GM23338 (cell line): Measurements from ENCODE around the gene PRPF19. TPM values are rescaled to one million over a fixed set of nuclear protein-coding genes. Genes with fewer than 3 reads are reported as not detected.
A peak's percentile ranks its signal among the peaks of the same experiment; 100 is the strongest.

Experiments used
- ATAC-seq: fragments of 200-7000 bp; cut with Tn5 transposase; 3 replicates; pipeline ENCODE4 v1.9.1; 2020
- DNase-seq: peaks from one replicate; pipeline ENCODE4 v3.0.0-alpha.2; 2015; ENCODE audit warnings: low spot score
- H2AFZ ChIP-seq: fragments of 200-600 bp; sonication (generic); 2 replicates; pipeline ENCODE4 v1.8.0; 2016; ENCODE audit warnings: antibody characterized with exemption, mild to moderate bottlenecking, moderate library complexity
- H3F3A ChIP-seq: fragments of 200-600 bp; sonication (generic); replicated peaks from 2 replicates; pipeline ENCODE4 v1.8.0; 2017; ENCODE audit warnings: antibody characterized with exemption, mixed run types, low read depth
- H3K27ac ChIP-seq: fragments of 200-600 bp; sonication (generic); 2 replicates; pipeline ENCODE4 v1.6.1; 2016; ENCODE audit warnings: low read depth
- H3K27me3 ChIP-seq: fragments of 200-600 bp; sonication (generic); 2 replicates; pipeline ENCODE4 v1.8.0; 2016; ENCODE audit warnings: mild to moderate bottlenecking, mixed run types, moderate library complexity; ENCODE audit not compliant: insufficient read depth
- H3K36me3 ChIP-seq: fragments of 200-600 bp; sonication (generic); 2 replicates; pipeline ENCODE4 v1.8.0; 2016; ENCODE audit warnings: mild to moderate bottlenecking; ENCODE audit not compliant: insufficient read depth
- H3K4me1 ChIP-seq: fragments of 200-600 bp; sonication (generic); 2 replicates; pipeline ENCODE4 v1.8.0; 2016; ENCODE audit warnings: mild to moderate bottlenecking, moderate library complexity; ENCODE audit not compliant: insufficient read depth
- H3K4me2 ChIP-seq: fragments of 200-600 bp; sonication (generic); 2 replicates; pipeline ENCODE4 v1.7.1; 2017; ENCODE audit warnings: mixed run types
- H3K4me3 ChIP-seq: fragments of 200-600 bp; sonication (generic); 2 replicates; pipeline ENCODE4 v1.6.1; 2016; ENCODE audit warnings: mixed run types
- H3K79me2 ChIP-seq: fragments of 200-600 bp; sonication (generic); replicated peaks from 2 replicates; pipeline ENCODE4 v1.8.0; 2017; ENCODE audit warnings: mild to moderate bottlenecking; ENCODE audit not compliant: insufficient read depth
- H3K9me2 ChIP-seq: fragments of 200-600 bp; sonication (generic); 2 replicates; pipeline ENCODE4 v1.8.0; 2017; ENCODE audit not compliant: insufficient read depth
- H4K20me1 ChIP-seq: fragments of 200-600 bp; sonication (generic); replicated peaks from 2 replicates; pipeline ENCODE4 v1.8.0; 2017; ENCODE audit warnings: mild to moderate bottlenecking; ENCODE audit not compliant: insufficient read depth
- H3K27ac Mint-ChIP-seq: 2 replicates; pipeline ENCODE4 v1.8.0; 2020; ENCODE audit warnings: inconsistent platforms, mild to moderate bottlenecking, moderate library complexity, mixed read lengths
- H3K27me3 Mint-ChIP-seq: 3 replicates; pipeline ENCODE4 v1.8.0; 2022; ENCODE audit warnings: low read depth, mild to moderate bottlenecking, moderate library complexity, mixed read lengths, inconsistent platforms; ENCODE audit not compliant: insufficient read depth, poor library complexity
- H3K36me3 Mint-ChIP-seq: 3 replicates; pipeline ENCODE4 v1.8.0; 2021; ENCODE audit warnings: low read depth, mild to moderate bottlenecking, inconsistent platforms, moderate library complexity, mixed read lengths
- H3K4me1 Mint-ChIP-seq: 3 replicates; pipeline ENCODE4 v1.8.0; 2020; ENCODE audit warnings: mild to moderate bottlenecking, inconsistent platforms, mixed read lengths
- H3K4me3 Mint-ChIP-seq: 3 replicates; pipeline ENCODE4 v1.8.0; 2021; ENCODE audit warnings: moderate library complexity, mild to moderate bottlenecking, inconsistent platforms, mixed read lengths
- H3K9me3 Mint-ChIP-seq: 3 replicates; pipeline ENCODE4 v1.8.0; 2020; ENCODE audit warnings: moderate library complexity, mild to moderate bottlenecking, inconsistent platforms, mixed read lengths
- CREB1 ChIP-seq: fragments of 250-450 bp; sonication (Bioruptor Pico); IDR thresholded peaks from 2 replicates; pipeline ENCODE4 v1.5.0; 2020; ENCODE audit warnings: low read depth, mild to moderate bottlenecking, moderate library complexity
- ETS1 ChIP-seq: IDR thresholded peaks from 2 replicates; pipeline ENCODE4 v1.6.1; 2016; ENCODE audit warnings: antibody characterized with exemption
- EZH2 ChIP-seq: fragments of 200-600 bp; sonication (generic); IDR thresholded peaks from one replicate; pipeline ENCODE4 v1.8.0; 2017; ENCODE audit warnings: antibody characterized with exemption, mild to moderate bottlenecking, low read depth; ENCODE audit not compliant: unreplicated experiment
- NANOG ChIP-seq: IDR thresholded peaks from 2 replicates; pipeline ENCODE4 v1.6.1; 2016; ENCODE audit warnings: antibody characterized with exemption, borderline replicate concordance
- ZNF114 ChIP-seq: fragments of 250-450 bp; sonication (Bioruptor Pico); IDR thresholded peaks from 2 replicates; pipeline ENCODE4 v1.5.0; 2020; ENCODE audit warnings: mild to moderate bottlenecking, moderate library complexity
- ZNF462 ChIP-seq: fragments of 250-450 bp; sonication (Bioruptor Pico); IDR thresholded peaks from 2 replicates; pipeline ENCODE4 v1.5.0; 2020; ENCODE audit warnings: mild to moderate bottlenecking, moderate library complexity
- polyA plus RNA-seq: library from polyadenylated mRNA; unstranded; fragments of >200 nt; fragmentation: Nextera tagmentation; extraction: Ambion mirVana; gene quantifications from 2 replicates; pipeline ENCODE4 v1.2.1, GENCODE V29; 2016
- total RNA-seq: library from RNA; depleted of rRNA; stranded (reverse); fragments of >200 nt; shearing (Covaris generic); gene quantifications from 2 replicates; pipeline ENCODE4 v1.2.3, GENCODE V29; 2014

Gene PRPF19
- total and polyA plus RNA-seq, 2 experiments from 2014 or later = 153 to 161 TPM

GRCh38 chr11:60948250-60948649, 41.9 kb upstream of the PRPF19 start (continued):
- TF ChIP-seq ZNF462 (no peak), EZH2 (no peak), ZNF114 (CRISPR knock-in tag) (no peak), CREB1 (CRISPR knock-in tag) (no peak), NANOG (no peak)

GRCh38 chr11:60947700-60948099, 41.3 kb upstream of the PRPF19 start:
- H3K36me3 Mint-ChIP-seq = peaks cover 3% of the 10 kb centered on the region; the same call in 1 of the 3 replicates
- peaks cover 27% of the 10 kb centered on the region for H3K27me3 Mint-ChIP-seq
- peaks cover 6% of the 10 kb centered on the region; the same call in 1 of the 2 replicates for H3K79me2 ChIP-seq
- peaks cover 42% of the 10 kb centered on the region for H3K4me1 Mint-ChIP-seq
- ATAC-seq (no peak), DNase-seq (peak; percentile 15)
- peaks cover 8% of the 10 kb centered on the region for H3F3A ChIP-seq
- H3K36me3 ChIP-seq = no peaks in the 10 kb centered on the region
- H3K4me1 ChIP-seq = peaks cover 27% of the 10 kb centered on the region
- no peak overlapping the region for H3K27ac Mint-ChIP-seq
- no peaks in the 10 kb centered on the region for H3K9me2 ChIP-seq
- H3K27ac ChIP-seq = peak overlapping the region; percentile 78; the same call in 1 of the 2 replicates
- no peaks in the 10 kb centered on the region for H3K9me3 Mint-ChIP-seq
- H3K27me3 ChIP-seq = peaks cover 24% of the 10 kb centered on the region
- no peak overlapping the region for H2AFZ ChIP-seq
- peak overlapping the region; percentile 73 for H3K4me2 ChIP-seq
- H4K20me1 ChIP-seq = 0 out of 2 replicates have a peak, but pooled peaks cover 3% of the 10 kb centered on the region
- H3K4me3 ChIP-seq = peak overlapping the region; percentile 2; the same call in 1 of the 2 replicates
- H3K4me3 Mint-ChIP-seq = no peak overlapping the region
- TF ChIP-seq ZNF462 (no peak), ETS1 (no peak)
